Stimulated activated CD8-positive, alpha-beta memory T cell treated with anti-CD3 and anti-CD28 coated beads, Interleukin-15, amount 100 ng/mL, for 24 hours (primary cell): ENCODE results near the gene OR1E1.
"Not testable (repeated sequence)": the region's sequence is repeated elsewhere in the genome, so short reads cannot be mapped to it uniquely, and the experiment has no call there.

Experiments used
- DNase-seq: peaks from one replicate; pipeline ENCODE4 v3.0.0-alpha.2; 2020; ENCODE audit warnings: low read depth

OR1E1 gene

DNA sequence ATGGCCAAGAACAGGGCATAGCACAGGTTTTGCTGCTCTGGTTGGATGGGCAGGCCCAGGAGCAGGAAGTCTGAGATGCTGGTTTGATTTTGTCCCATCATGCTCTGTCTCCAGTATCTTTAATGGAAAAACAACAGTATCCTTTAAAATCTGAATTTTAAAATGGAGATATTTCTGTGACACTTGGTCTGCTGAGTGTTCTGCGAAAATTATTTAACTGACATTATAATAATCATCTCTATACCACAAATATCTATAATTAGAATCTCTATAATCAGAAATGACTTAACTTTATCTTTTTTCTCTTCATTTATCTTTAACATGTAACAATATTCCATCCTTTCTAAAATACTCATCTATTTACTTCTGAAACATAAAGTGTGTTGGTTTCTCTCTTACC, at the start of gene OR1E1:
Gene OR1E1 (minus strand): TSS at position 101 of the 400 bp plus-strand sequence. CDS start 0 bp downstream, at position 101.
- DNase-seq = no peak

- no peak for DNase-seq
Observed at GRCh38 chr17:3447625-3448024, 49.4 kb upstream of the OR1E1 start.

- DNase-seq = no peak
Observed at GRCh38 chr17:3440451-3440850, 42.2 kb upstream of the OR1E1 start.

GRCh38 chr17:3438368-3438767, 40.2 kb upstream of the OR1E1 start:
- DNase-seq = no peak

DNA sequence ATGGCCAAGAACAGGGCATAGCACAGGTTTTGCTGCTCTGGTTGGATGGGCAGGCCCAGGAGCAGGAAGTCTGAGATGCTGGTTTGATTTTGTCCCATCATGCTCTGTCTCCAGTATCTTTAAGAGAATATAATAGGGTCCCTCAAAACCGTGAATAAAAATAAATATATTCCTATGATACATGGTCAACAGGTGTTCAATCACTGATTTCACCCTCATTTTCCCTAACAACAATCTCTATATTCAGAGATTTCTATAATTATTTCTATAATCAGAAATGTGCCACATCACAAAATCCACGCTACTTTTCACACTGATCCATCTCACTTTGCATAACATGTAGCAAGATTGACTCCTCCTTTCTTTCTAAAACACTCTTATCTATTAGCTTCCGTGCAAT, 35.5 kb upstream of the OR1E1 start, which contains the start of gene OR1E2:
Gene OR1E2 (minus strand): TSS at position 101 of the 400 bp plus-strand sequence. CDS start 0 bp downstream, at position 101.
- DNase-seq = no peak

- DNase-seq = not testable (repeated sequence)
Observed at GRCh38 chr17:3433215-3433614, 35.0 kb upstream of the OR1E1 start.

DNA sequence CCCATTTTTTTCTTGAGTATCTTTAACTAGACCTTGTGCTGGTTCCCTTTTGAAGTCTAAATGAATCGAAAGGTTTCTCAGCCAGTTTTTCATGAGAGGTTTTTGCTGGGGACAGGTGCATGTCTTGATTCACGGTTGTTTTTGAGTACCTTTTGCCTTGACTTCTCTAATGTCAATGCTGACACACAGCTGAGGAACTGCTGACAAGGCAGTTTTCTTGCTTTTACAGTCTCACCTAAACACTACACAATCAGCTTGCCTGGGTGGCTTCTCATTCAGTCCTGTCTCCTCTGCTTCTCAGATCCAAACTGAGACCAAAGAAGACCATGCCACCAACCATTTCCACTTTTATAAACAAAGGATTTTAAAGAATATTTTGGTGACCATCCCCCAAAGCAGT, 20.0 kb upstream of the OR1E1 start:
- DNase-seq = no peak

- DNase-seq = no peak
Observed at GRCh38 chr17:3415610-3416009, 17.4 kb upstream of the OR1E1 start.

DNA sequence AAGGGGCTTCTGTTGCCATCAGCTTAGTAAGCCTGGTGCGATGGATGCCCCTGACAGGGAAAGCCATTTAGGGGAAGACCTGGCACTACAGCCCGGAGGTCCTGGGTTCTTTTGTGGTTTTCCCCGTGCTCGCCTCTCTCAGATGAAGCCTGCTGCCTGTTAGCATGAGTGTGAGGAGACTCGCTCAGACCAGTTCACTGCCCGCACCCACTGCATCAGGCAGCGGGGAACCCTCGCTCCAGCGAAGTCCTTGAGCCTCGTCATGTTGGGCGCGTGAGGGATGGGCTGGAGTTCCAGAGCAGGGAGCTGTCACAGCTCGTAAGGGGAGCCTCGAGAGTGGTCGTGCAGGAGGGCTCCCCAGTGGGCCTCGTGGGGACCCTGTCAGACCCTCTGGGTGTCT, 14.0 kb upstream of the OR1E1 start:
- not testable (repeated sequence) for DNase-seq

DNA sequence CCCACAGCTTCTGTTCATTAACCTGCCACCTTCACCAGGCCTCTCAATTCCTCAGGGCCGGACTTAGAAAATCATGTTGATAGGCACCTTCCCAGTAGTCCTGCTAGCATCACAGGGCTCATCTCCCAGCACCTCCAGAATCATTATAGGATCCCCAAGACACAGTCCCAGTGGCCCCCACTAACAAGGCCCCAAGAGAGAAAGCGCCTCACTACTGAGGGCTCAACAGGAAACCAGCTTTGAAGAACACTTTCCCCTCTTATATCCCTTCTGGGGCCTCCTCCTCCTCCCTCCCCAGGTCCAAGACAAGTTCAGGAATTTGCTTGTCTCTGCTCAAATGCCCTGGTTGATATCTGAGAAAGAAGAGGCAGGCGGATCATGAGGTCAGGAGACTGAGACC, 12.9 kb upstream of the OR1E1 start, which contains the start of gene OR3A3:
Gene OR3A3 (plus strand): TSS at position 301 of the 400 bp plus-strand sequence.
- DNase-seq = no peak

- DNase-seq = not testable (repeated sequence)
Observed at GRCh38 chr17:3403856-3404255, 5.6 kb upstream of the OR1E1 start.

DNA sequence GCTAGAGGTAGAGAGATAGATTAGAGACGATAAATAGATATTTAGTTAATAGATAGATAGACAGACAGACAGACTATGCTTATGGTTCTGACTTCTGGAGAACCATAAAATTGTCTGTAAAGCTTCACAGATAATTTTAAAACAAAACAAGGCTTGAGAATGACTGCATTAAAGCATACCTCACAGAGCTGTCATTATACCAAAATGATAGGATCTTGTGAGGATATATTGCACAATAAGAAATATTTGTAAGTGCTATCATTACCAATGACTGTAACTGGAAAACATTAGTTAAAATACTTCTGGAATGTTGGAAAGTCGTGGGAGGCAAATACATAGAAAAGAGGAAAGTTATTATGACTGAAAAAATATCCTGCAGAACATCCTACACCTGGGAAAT, 3.6 kb upstream of the OR1E1 start:
- no peak for DNase-seq

DNA sequence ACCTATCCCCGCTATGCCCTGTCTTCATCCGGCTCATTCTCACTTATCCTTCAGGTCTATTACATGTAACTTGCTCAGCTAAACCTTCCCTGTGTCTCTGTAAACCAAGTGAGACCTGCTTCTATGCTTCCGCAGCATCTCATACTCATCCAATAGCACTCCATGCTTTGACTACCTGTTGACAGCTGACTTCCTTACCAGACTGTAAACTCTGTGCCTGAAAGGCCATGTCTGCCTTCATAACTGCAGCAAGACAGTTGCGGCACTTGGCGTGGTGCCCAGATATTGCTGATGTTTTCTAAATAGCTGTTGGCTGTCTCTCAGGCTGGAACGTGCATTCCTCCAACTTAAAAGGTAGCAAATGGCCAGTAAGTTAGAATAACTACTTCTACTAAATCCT, 1.8 kb upstream of the OR1E1 start:
- DNase-seq = no peak

DNA sequence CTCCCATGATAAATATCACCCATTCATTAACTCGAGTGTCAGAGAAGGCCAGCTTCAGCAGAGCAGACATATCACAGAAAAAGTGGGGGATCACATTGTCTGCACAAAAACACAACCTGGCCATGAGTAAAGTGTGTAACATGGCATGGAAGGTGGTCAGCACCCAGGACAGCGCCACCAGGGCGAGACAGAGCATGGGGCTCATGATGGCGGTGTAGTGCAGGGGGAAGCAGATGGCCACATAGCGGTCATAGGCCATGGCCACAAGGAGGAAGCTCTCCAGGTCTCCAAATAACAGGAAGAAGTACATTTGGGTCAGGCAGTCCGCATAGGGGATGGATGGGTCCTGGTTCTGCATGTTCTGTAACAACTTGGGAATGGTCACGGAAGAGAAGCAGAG, 409 bp downstream of the OR1E1 start:
- DNase-seq = not testable (repeated sequence)

- no peak for DNase-seq
Observed at GRCh38 chr17:3389791-3390190, 8.4 kb downstream of the OR1E1 start.

- DNase-seq = no peak
Observed at GRCh38 chr17:3385869-3386816, 12.1 kb downstream of the OR1E1 start, which contains the start of gene OR3A2. Gene OR3A2 (minus strand): TSS chr17:3386308.

GRCh38 chr17:3381957-3382356, 16.3 kb downstream of the OR1E1 start:
- no peak for DNase-seq

- DNase-seq = no peak
Observed at GRCh38 chr17:3378321-3378720, 19.9 kb downstream of the OR1E1 start.

GRCh38 chr17:3371167-3371566, 27.0 kb downstream of the OR1E1 start:
- DNase-seq = not testable (repeated sequence)
